SK-N-SH (cell line): ENCODE data around the gene THYN1.

ENCODE experiments used
- CHD2 ChIP-seq: fragments of 150-350 bp; IDR thresholded peaks from 2 replicates; pipeline ENCODE4 v1.6.1; 2018; ENCODE audit warnings: low read length; ENCODE audit not compliant: partially characterized antibody
- CTCF ChIP-seq: fragments of 200-600 bp; sonication (generic); IDR thresholded peaks from 2 replicates; pipeline ENCODE4 v1.6.1; 2017; ENCODE audit warnings: antibody characterized with exemption, mild to moderate bottlenecking, moderate library complexity
- JUND ChIP-seq: IDR thresholded peaks from 2 replicates; pipeline ENCODE4 v1.4.0; 2012
- TAF1 ChIP-seq: IDR thresholded peaks from 2 replicates; pipeline ENCODE4 v1.6.1; 2012; ENCODE audit warnings: low read depth, mild to moderate bottlenecking, low read length, moderate library complexity, borderline replicate concordance
- YY1 ChIP-seq: IDR thresholded peaks from 2 replicates; pipeline ENCODE4 v1.4.0; 2012; ENCODE audit warnings: low read depth, mild to moderate bottlenecking
- TF ChIP-seq, protein P1 (sequence below): IDR thresholded peaks from 2 replicates; pipeline ENCODE4 v1.6.1; 2012; ENCODE audit warnings: mild to moderate bottlenecking, low read depth, low read length, moderate library complexity

DNA sequence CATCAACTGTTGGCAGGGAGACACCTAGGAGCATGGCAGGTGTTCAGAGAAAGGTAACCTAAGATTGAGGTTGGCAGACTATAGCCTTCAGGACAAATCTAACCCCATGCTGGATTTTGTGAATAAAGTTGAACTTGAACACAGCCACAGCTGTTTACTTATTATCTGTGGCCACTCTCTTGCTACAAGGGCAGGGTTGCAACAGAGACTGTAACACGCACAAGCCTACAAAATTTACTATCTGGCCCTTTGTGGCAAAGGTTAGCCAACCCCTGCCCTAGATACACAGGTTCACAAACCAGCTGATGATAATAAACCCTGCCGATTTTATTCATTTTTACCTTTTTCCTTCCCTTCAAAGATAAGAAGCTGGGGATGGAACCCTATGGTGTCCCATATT lies 2.5 kb downstream of the THYN1 start:
- TF ChIP-seq CTCF (no peak), JUND (no peak), CHD2 (no peak), TAF1 (no peak), YY1 (no peak)
- TF ChIP-seq, protein P1, sequence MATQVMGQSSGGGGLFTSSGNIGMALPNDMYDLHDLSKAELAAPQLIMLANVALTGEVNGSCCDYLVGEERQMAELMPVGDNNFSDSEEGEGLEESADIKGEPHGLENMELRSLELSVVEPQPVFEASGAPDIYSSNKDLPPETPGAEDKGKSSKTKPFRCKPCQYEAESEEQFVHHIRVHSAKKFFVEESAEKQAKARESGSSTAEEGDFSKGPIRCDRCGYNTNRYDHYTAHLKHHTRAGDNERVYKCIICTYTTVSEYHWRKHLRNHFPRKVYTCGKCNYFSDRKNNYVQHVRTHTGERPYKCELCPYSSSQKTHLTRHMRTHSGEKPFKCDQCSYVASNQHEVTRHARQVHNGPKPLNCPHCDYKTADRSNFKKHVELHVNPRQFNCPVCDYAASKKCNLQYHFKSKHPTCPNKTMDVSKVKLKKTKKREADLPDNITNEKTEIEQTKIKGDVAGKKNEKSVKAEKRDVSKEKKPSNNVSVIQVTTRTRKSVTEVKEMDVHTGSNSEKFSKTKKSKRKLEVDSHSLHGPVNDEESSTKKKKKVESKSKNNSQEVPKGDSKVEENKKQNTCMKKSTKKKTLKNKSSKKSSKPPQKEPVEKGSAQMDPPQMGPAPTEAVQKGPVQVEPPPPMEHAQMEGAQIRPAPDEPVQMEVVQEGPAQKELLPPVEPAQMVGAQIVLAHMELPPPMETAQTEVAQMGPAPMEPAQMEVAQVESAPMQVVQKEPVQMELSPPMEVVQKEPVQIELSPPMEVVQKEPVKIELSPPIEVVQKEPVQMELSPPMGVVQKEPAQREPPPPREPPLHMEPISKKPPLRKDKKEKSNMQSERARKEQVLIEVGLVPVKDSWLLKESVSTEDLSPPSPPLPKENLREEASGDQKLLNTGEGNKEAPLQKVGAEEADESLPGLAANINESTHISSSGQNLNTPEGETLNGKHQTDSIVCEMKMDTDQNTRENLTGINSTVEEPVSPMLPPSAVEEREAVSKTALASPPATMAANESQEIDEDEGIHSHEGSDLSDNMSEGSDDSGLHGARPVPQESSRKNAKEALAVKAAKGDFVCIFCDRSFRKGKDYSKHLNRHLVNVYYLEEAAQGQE, result no peak
